Stomach (tissue), 9 donors: Measurements from ENCODE around the gene LZTR1. TPM values are rescaled to one million over a fixed set of nuclear protein-coding genes. Genes with fewer than 3 reads are reported as not detected.

ENCODE experiments used
- DNase-seq, 2 donors: peaks; one replicate each; pipeline versions ENCODE4 v3.0.0 to v3.0.0-alpha.2; 2013 to 2019
- H3K27ac ChIP-seq, 5 donors: fragments of 200-600 bp in 4 of 5; sonication (generic) in 4 of 5; one replicate each; pipeline ENCODE4 v1.5.1; 2013 to 2019; ENCODE audit warnings: mild to moderate bottlenecking in 1 of 5, moderate library complexity in 1 of 5
- H3K27me3 ChIP-seq, 3 donors: fragments of 200-600 bp; sonication (generic); one replicate each; pipeline ENCODE4 v1.5.1; 2017 to 2019; ENCODE audit warnings: mixed run types in 1 of 3
- H3K36me3 ChIP-seq, 4 donors: fragments of 200-600 bp; sonication (generic); 1 replicate in 3 of 4; 2 replicates in 1 of 4; pipeline ENCODE4 v1.5.1; 2016 to 2019
- H3K4me1 ChIP-seq, 4 donors: fragments of 200-600 bp; sonication (generic); one replicate each; pipeline ENCODE4 v1.5.1; 2016 to 2019
- H3K4me3 ChIP-seq, 4 donors: fragments of 200-600 bp; sonication (generic) in 3 of 4; one replicate each; pipeline ENCODE4 v1.5.1; 2016 to 2019; ENCODE audit warnings: mild to moderate bottlenecking in 1 of 4
- H3K9me3 ChIP-seq, 4 donors: fragments of 200-600 bp; sonication (generic); one replicate each; pipeline ENCODE4 v1.5.1; 2016 to 2019
- CTCF ChIP-seq, 7 experiments: fragments of 450-650 bp in 4 of 7; fragments of 200-600 bp in 3 of 7; sonication (generic) in 3 of 7; IDR thresholded peaks; one replicate each; pipeline ENCODE4 v1.5.1; 2016 to 2019; ENCODE audit warnings: antibody characterized with exemption in 7 of 7, control low read depth in 2 of 7, mild to moderate bottlenecking in 1 of 7
- EP300 ChIP-seq: sonication (generic); formaldehyde crosslinking; IDR thresholded peaks from one replicate; pipeline ENCODE4 v1.6.1; 2017; ENCODE audit warnings: antibody characterized with exemption
- POLR2A ChIP-seq, 4 donors: fragments of 450-650 bp; IDR thresholded peaks; one replicate each; pipeline ENCODE4 v1.6.1; 2016; ENCODE audit warnings: antibody characterized with exemption in 4 of 4, control low read depth in 2 of 4, mild to moderate bottlenecking in 1 of 4, moderate library complexity in 1 of 4
- POLR2AphosphoS5 ChIP-seq, 3 donors: sonication (generic); formaldehyde crosslinking; IDR thresholded peaks; one replicate each; pipeline ENCODE4 v1.6.1; 2016; ENCODE audit warnings: antibody characterized with exemption in 3 of 3
- WGBS, 5 donors: extraction: QIAGEN DNeasy Blood & Tissue Kit in 3 of 5; methylation state at CpG; one replicate each; pipeline versions ENCODE4 v1.1.5 to v1.1.7; 2013 to 2018; 5-methylcytosine and 5-hydroxymethylcytosine counted together
- intact Hi-C: fragments of 100-400 bp; cut with DNase I; formaldehyde crosslinking; loops from one replicate; pipeline ENCODE4 v1.15.1; 2023; ENCODE audit warnings: low total_unique reads
- polyA plus RNA-seq, 3 donors: library from polyadenylated mRNA; stranded (reverse); fragments of 200-250 nt; gene quantifications; one replicate each; pipeline ENCODE4 v1.2.3, GENCODE V29; 2013
- total RNA-seq, 5 donors: library from RNA; depleted of rRNA; stranded (reverse); fragments of >200 nt; gene quantifications; one replicate each; pipeline versions ENCODE4 v1.1.0 to v1.2.3, GENCODE V29; 2014 to 2016
- donor health status: healthy with polysubstance abuse.
- donor health status: Bipolar disorder and iron deficiency.
- donor health status: healthy.

LZTR1 gene
- total and polyA plus RNA-seq, 8 donors: 13.7 to 148 (median 29.5) TPM

GRCh38 chr22:21014726-21015465 lies 32.8 kb downstream of the LZTR1 start, which contains the start of gene P2RX6:
TSS of gene P2RX6 (plus strand) at chr22:21015165. CDS start at chr22:21015175, 10 bp downstream.
- WGBS, 5 donors: 24 to 33% (median 28%) methylated on average over 12 of the region's 12 CpGs
- no peaks in the 10 kb centered on the region for H3K36me3 ChIP-seq
- intact Hi-C loops: no loop called here
- peaks cover 15 to 29% (median 28%) of the 10 kb centered on the region in 4 donors for H3K4me1 ChIP-seq
- no peaks in the 10 kb centered on the region for H3K9me3 ChIP-seq
- no peaks in the 10 kb centered on the region for H3K27me3 ChIP-seq
- TF ChIP-seq POLR2A (IDR thresholded peaks at IDR 0.05): no peak
- TF ChIP-seq POLR2AphosphoS5 (IDR thresholded peaks at IDR 0.05): no peak
- no peak for TF ChIP-seq EP300
- TF ChIP-seq CTCF (IDR thresholded peaks at IDR 0.05): no peak
- peak within 1 kb of the TSS; percentile 45 to 84 (median 77) for H3K27ac ChIP-seq
- peak in 1 of 2 donors; percentile 76 for DNase-seq
- peak within 1 kb of the TSS; percentile 48 to 60 (median 54) for H3K4me3 ChIP-seq

- Histone ChIP-seq H3K4me3 (no peak overlapping the region), H3K9me3 (no peaks in the 10 kb centered on the region), H3K27me3 (no peaks in the 10 kb centered on the region), H3K27ac (peak overlapping the region in 4 of 5 donors; percentile 6 to 84 (median 52)), H3K36me3 (no peaks in the 10 kb centered on the region), H3K4me1 (peaks cover 15 to 29% (median 28%) of the 10 kb centered on the region in 4 donors)
- no peak for DNase-seq
- WGBS, 5 donors: 50 to 71% (median 66%) methylated on average over 10 of the region's 10 CpGs
- no peak for TF ChIP-seq POLR2AphosphoS5 (IDR thresholded peaks at IDR 0.05)
- TF ChIP-seq CTCF (IDR thresholded peaks at IDR 0.05): no peak
- TF ChIP-seq POLR2A (IDR thresholded peaks at IDR 0.05): no peak
- intact Hi-C loops: no loop called here
Observed at GRCh38 chr22:21015466-21016006, 33.4 kb downstream of the LZTR1 start.

DNA sequence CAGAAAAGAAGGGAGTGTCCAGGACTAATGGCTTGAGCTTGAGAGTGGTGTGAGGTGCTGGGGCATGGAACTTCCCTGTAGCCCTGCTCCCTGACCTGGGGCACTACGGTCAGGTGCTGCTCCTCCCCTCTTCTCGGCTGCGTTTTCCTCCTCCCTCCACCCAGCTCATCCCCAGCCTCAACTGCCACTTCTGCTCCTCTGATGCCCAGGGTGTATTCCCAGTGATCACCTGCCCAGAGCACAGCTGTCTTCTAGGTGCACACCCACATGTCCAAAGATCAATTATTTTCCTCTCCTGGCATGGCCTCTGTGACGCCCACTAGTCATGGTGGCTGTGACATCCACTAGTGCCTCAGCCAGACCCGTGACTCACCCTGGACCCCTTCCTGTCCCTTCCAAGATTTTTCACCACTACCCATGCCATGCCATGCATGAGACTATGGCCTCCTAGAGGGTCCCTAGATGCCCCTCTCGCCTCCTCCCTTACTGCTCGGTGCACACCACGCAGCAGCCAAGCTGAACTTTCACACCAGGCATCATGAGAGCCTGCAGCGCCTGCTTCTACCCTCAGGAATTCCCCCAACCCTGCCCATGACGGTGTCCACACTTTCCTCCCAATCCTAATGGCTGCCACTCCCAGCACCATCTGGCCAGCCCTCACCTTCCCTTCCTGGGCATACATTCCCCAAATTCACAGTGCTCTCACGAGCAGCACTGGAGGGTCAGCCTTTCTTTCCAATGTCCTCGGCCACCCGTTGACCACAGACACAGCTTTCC lies 34.7 kb downstream of the LZTR1 start:
- TF ChIP-seq EP300 (no peak), POLR2AphosphoS5 (IDR thresholded peaks at IDR 0.05) (no peak), POLR2A (IDR thresholded peaks at IDR 0.05) (no peak), CTCF (IDR thresholded peaks at IDR 0.05) (no peak)
- intact Hi-C loops: no loop called here
- no peak overlapping the region for H3K4me3 ChIP-seq
- DNase-seq: no peak
- 79 to 86% (median 81%) methylated on average over 13 of the region's 13 CpGs for WGBS, 5 donors
- no peaks in the 10 kb centered on the region for H3K36me3 ChIP-seq
- H3K27me3 ChIP-seq: no peaks in the 10 kb centered on the region
- H3K27ac ChIP-seq: no peak overlapping the region
- H3K9me3 ChIP-seq: no peaks in the 10 kb centered on the region
- H3K4me1 ChIP-seq: peaks cover 15 to 29% (median 28%) of the 10 kb centered on the region in 4 donors

GRCh38 chr22:21018314-21018713 lies 36.2 kb downstream of the LZTR1 start:
- Histone ChIP-seq H3K36me3 (no peaks in the 10 kb centered on the region), H3K4me3 (no peak overlapping the region), H3K9me3 (no peaks in the 10 kb centered on the region), H3K27me3 (no peaks in the 10 kb centered on the region), H3K27ac (no peak overlapping the region), H3K4me1 (peaks cover 15 to 28% (median 27%) of the 10 kb centered on the region in 4 donors)
- DNase-seq: no peak
- TF ChIP-seq POLR2AphosphoS5 (IDR thresholded peaks at IDR 0.05) (no peak), POLR2A (IDR thresholded peaks at IDR 0.05) (no peak), CTCF (IDR thresholded peaks at IDR 0.05) (no peak), EP300 (no peak)
- intact Hi-C loops: no loop called here
- 83 to 94% (median 89%) methylated on average over 4 of the region's 4 CpGs for WGBS, 5 donors
